AG09319 (cell line): ENCODE measurements around the gene MPZL1.
"Not testable (repeated sequence)": the region's sequence is repeated elsewhere in the genome, so short reads cannot be mapped to it uniquely, and the experiment has no call there.

Experiments
- DNase-seq: peaks from one replicate; pipeline ENCODE4 v3.0.0-alpha.2; 2010; ENCODE audit warnings: low read depth; ENCODE audit errors: extremely low read depth
- CTCF ChIP-seq: IDR thresholded peaks from 2 replicates; pipeline ENCODE4 v1.5.1; 2011; ENCODE audit warnings: low read depth, mild to moderate bottlenecking, inconsistent platforms, low read length, moderate library complexity

Gene MPZL1

DNA sequence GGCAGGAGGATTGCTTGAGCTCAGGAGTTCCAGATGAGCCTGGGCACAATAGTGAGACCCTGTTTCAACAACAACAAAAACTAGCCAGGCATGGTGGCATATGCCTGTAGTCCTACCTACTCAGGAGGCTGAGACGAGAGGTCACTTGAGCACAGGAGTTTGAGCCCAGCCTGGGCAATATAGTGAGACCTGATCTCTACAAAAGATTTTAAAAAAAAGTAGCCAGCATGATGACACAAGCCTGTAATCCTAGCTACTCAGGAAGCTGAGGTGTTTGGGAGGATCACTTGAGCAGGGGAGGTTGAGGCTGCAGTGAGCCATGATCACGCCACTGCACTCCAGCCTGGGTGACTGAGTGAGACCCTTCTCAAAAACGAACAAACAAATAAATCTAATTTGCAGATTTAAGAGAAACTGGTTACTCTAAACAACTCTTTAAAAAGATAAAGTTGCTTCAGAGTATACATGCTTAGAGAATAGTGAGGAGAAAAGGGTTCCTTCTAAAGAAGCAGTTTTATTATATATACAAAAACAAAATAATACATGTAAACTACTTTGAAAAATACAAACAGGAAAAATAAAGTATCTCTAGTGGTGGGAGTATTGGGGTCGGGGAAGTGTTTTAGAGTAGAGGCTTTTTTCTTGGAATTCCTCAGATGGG, 103.8 kb downstream of the MPZL1 start:
- no peak for DNase-seq
- no peak for TF ChIP-seq CTCF

GRCh38 chr1:167826127-167826526, 104.3 kb downstream of the MPZL1 start:
- no peak for TF ChIP-seq CTCF
- DNase-seq = no peak

DNA sequence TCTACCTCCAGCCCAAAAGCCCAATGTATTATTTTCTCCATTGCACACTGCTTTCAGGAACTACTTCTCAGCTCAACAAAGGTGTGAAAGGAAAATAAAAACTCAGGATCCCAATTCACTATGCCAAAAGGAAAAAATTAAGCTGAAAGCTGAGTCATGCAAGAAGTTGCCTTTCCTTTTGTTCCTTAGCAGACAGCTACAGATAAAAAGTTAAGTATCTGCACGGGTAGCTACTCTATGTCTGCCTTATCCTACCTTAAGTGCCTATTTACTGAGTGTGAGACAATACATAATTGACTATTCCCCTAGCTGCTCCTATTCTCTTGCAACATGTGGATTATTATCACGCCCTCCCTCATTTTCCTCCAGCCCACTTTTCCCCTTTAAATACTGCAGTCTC, 108.1 kb downstream of the MPZL1 start:
- no peak for TF ChIP-seq CTCF

DNA sequence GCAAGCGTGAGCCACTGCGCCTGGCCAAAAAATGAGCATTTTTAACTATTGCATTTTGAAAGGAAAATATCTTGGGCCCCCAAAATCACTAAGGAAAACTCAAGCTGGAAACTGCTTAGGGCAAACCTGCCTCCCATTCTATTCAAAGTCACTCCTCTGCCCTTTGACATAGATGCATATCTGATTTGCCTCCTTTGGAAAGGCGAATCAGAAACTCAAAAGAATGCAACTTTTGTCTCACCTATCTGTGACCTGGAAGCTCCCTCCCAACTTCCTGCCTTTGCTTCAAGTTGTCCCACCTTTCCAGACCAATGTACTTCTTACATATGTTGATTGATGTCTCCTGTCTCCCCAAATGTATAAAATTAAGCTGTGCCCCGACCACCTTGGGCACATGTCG, 108.9 kb downstream of the MPZL1 start:
- not testable (repeated sequence) for DNase-seq

More for the DNA sequence above, 108.1 kb downstream of the MPZL1 start:
- no peak for DNase-seq

GRCh38 chr1:167832693-167833092, 110.9 kb downstream of the MPZL1 start:
- no peak for TF ChIP-seq CTCF
- DNase-seq = no peak

DNA sequence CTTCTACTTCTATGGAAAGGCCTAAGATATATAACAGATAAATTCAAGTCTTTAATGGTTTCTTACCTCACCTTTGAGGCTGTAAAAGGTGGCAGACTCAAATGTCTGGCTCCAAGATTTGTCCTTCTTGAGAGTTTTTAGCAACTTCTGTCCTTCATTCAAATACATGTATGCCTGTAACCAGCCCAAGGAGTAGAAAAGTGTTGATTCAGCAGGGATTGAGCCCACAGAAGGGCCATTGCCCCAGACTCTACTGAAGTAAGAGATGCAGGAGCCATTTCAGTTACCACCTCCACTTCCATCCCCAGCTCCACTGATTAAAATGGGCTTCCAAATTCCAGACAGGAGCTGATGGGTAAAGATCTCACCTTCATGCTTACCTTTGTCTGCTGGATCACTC, 112.1 kb downstream of the MPZL1 start:
- no peak for DNase-seq
- no peak for TF ChIP-seq CTCF

DNA sequence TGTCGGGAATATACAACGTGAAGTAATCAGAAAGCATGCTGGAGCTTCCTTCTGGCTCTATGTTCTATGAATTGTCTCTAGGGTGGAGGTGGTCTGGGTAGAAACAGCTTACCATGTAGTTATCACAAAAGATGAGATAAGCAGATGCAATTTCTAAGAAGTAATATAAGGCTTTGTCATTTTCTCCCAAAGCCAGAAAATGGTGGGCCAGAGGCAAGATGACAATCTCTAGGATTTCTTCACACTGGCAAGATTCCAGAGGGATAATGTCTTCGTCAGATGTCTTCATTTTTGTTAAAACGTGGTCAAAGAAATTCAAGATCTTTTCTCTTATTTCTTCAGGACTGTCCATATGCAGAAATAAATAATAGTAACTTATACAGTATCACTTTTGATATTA, 114.4 kb downstream of the MPZL1 start:
- DNase-seq = no peak
- no peak for TF ChIP-seq CTCF

GRCh38 chr1:167837326-167837725, 115.5 kb downstream of the MPZL1 start:
- TF ChIP-seq CTCF = no peak
- DNase-seq = no peak
